Measurements from ENCODE around the gene NCOA7.
"Not testable (repeated sequence)": the region's sequence is repeated elsewhere in the genome, so short reads cannot be mapped to it uniquely, and the experiment has no call there.

NCOA7 gene

DNA sequence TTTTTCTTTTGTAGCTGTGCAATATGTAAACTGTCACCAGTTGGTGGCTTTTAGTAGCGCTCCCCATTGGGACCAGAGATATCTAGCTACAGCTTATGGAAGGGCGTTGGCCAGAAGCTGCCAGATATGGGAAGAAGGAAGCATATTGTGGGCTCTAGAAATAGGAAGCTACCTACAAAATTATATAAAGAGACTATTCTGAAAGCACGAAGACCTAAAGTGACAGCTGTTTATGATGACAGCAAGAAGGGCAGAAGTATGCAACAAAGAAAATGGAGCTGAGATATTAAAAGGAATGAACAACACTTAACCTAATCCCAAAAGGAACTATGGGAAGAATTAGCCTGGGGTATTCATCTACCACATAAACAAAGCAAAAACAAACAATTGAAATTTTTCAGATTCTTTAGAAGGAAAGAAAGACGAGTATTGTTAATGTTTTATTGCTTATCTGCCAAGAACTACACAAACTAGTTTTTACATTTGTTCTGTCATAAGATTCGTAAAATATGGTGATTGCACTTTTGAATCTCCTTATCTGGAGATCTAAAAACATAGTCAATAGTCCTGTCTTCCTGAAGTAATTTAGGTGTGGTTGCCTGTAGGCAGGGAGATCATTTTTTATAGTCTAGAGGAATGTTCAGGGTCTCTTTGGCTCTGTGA lies 81.6 kb downstream of the NCOA7 start:
- no peak for DNase-seq

DNA sequence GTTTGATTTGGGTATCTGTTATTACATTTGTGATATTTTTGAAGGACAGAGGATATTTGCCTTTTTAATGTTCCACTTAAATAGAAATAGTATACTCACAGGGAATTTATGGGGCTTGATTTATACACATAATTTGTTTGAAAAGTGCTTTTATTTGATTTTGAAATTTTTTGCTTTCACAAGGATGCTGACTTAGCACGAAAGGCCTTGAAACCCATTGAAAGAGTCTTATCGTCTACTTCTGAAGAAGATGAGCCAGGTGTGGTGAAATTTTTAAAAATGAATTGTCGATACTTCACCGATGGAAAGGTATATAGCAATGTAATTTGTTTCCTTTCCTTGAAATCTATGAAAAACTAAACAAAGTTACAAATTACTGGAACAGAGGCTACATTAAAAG lies 91.5 kb downstream of the NCOA7 start:
- no peak for DNase-seq

DNA sequence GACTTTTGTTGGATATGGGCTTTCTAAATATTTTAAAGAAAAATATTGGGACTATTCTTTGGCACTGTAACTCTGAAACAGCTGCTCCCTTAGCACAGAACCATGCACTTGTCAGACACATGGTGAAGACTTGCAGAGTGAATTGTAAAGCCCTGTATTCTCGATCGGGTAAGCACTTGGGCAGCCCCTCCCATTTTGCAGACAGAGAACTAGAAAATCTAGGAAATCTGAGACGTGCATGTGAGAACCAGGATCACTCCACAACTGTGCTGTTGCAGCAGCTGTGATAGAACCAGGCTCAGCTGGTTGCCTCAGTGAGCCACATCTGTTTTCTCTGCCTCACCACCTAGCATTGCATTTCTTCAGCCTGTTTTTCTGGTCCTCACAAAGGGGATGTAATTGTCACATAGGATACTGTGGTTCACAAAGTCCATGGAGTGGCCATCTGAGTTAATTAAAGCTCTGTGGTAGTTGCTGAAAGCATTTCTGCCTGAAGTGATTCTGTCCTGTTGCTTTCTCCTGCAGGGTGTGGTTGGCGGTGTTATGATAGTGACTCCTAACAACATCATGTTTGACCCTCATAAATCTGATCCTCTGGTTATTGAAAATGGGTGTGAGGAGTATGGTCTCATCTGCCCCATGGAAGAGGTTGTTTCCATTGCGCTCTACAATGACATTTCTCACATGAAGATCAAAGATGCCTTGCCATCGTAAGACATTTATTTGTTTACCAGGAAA lies 94.0 kb downstream of the NCOA7 start:
- DNase-seq = no peak

GRCh38 chr6:125886021-125886420 lies 95.3 kb downstream of the NCOA7 start:
- DNase-seq = no peak

- no peak for DNase-seq
These were observed 96.2 kb downstream of the NCOA7 start for GRCh38 chr6:125886914-125887313.

DNA sequence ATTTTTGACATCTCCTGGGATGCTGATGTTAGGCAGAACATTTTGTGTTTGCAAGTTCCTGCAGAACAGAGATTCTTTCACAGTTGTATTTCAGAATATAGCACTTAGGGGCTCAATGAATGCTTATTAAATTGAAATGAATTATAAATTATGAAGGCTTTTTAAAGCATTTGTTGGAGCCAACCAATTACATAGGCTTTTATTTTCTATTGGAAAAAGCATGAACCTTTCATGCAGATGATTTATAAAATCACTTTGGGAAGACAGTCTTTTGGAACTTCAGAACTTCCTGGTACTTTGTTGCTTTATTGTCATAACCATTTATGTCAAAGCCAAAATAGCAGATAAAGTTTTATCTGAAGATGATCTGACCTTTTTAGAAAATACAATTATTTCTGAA lies 96.6 kb downstream of the NCOA7 start:
- no peak for DNase-seq

DNA sequence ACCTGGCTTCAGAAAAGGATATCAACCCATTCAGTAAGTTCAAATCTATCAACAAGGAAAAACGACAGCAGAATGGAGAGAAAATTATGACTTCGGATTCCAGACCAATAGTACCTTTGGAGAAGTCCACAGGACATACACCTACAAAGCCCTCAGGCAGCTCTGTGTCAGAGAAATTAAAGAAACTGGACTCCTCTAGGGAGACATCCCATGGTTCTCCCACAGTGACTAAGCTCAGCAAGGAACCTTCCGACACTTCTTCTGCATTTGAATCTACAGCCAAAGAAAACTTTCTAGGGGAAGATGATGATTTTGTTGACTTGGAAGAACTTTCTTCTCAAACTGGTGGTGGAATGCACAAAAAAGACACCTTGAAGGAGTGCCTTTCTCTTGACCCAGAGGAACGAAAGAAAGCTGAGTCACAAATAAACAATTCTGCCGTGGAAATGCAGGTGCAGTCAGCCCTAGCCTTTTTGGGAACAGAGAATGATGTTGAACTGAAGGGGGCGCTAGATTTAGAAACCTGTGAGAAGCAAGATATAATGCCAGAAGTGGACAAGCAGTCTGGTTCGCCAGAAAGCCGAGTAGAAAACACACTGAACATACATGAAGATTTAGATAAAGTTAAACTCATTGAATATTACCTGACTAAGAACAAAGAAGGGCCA lies 98.4 kb downstream of the NCOA7 start:
- no peak for DNase-seq

DNA sequence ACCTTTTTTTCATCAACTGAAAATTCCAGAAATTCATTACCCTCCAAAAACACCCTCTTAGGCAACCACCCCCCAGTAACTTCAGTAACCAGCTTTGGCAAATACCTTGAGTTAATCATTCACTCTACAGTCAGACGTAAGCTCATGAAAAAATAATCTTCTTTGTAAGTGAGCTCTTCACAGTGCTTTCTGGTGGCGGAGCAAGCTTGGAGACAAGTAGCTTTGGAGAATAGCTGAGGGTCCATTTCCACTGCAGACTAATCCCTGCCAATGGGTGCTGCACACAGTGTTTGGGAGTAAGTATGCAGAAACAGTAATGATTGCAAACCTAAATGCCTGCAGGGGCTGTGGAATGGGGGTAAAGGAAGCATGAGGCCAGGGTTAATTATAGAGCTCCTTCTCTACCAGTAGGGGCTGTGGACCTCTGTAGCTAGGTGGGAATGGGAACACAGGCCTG lies 109.0 kb downstream of the NCOA7 start:
- no peak for DNase-seq

- no peak for DNase-seq
These were observed 114.1 kb downstream of the NCOA7 start for GRCh38 chr6:125904871-125905270.

DNA sequence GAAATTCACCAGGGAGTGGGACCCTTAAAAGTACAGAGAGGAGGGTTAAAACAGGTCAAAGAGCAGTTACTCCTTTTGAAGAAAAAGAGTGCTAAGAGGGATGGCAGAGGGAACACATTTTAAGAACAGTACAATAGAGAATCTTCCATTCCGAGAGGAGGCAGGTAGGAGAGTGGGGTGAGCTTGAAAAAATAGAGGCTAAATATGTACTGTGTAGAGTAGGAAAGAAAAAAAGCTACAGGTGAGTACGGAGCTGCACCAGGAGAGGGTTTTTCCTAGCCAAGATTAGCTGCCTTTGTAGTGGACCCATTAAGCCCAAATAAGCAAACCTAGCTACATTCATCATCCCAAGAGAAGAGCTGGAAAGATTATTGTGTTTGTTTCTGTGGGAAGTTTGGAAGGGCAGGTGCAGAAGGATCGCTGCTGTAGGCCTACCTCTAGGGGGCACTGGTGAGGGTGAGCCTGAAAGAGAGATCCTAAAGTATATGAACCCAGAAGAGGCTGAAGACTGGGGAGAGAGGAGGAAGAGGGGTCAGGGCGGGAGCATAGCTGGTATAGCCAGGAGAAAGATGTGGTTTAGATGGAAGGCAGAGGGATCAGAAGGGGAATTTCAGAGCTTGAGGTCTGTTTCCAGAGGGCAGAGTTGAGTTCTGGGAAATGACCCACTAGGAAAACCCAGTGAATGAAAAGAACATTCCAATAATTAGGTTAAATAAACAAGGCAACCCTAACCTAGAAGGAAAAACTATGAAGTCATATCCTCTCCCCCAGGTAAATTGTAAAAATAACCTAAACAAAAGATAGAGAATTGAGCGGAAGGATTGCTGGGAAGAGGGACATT lies 115.6 kb downstream of the NCOA7 start:
- peak; percentile 40 for DNase-seq

GRCh38 chr6:125910527-125910926 lies 119.8 kb downstream of the NCOA7 start:
- no peak for DNase-seq

- DNase-seq = not testable (repeated sequence)
These were observed 120.3 kb downstream of the NCOA7 start for GRCh38 chr6:125911051-125911451.

- not testable (repeated sequence) for DNase-seq
These were observed 121.7 kb downstream of the NCOA7 start for GRCh38 chr6:125912430-125912829.

GRCh38 chr6:125913145-125913544 lies 122.4 kb downstream of the NCOA7 start:
- DNase-seq = no peak

- DNase-seq = no peak
These were observed 123.1 kb downstream of the NCOA7 start for GRCh38 chr6:125913864-125914351.

DNA sequence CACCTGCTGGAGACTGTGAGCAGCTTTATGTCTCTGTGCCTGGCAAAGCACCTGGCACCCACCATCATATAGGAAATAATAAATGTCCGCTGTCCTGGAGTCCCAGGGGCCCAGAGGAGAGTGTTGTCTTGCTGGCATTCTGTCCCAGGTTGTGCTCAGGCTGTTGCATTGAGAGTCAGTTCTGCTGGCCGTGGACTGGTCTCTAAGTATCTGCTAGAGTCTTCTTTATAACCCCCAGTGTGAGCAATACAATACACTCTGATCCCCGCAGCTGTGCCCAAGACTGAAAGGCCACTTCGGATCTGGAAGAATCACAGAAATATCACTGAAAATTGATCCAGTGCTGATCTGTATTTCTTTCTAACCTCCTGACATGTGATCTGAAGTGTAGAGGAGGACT lies 127.5 kb downstream of the NCOA7 start:
- no peak for DNase-seq

- DNase-seq = peak; percentile 53
These were observed 128.2 kb downstream of the NCOA7 start for GRCh38 chr6:125918681-125919566.

DNA sequence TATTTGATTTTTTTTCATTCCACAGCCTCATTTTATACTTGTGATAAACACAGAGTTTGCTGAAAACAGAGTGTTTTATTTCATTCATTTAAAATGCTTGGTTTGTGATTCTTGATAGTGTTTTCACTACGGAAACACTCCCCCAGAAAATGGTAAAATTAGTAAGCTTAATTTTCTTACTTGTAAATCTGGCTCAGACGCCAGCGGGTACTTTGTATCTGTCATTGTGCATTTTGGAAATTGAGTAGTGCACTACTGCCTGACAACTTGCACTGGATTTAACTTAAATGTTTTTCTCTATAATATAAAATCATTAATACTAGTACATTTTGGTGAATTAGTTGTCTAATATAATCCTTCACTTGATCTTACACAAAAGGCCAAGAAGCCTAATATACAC lies 128.9 kb downstream of the NCOA7 start:
- no peak for DNase-seq

DNA sequence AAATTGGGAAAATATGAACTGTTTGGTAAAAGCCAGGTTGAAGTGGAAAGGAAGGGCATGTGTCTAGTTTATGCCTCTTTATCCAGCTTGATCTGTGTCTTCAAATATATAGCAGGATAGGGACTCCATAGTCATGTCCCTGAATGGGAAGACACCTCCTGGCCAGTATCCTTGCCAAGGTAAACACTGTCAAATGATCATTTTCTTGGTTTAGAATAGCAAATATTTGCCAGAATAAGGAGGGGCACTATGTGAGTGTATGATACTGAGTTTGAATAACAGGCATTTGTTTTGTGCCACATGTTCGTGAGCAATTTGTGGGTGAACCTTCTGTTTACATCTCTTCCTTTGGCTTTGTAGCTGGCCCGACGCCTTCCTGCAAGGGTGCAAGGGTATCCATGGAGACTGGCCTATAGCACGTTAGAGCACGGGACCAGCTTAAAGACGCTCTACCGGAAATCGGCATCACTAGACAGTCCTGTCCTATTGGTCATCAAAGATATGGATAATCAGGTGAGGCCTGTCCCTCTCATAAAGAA lies 131.6 kb downstream of the NCOA7 start:
- no peak for DNase-seq

- no peak for DNase-seq
These were observed 132.7 kb downstream of the NCOA7 start for GRCh38 chr6:125923366-125923877.

GRCh38 chr6:125924169-125924568 lies 133.4 kb downstream of the NCOA7 start:
- DNase-seq = no peak

Data from CD4-positive, alpha-beta T cell treated with Interleukin-15 for 1 hour (primary cell).